Retinal pigment epithelial cell (primary cell): ENCODE measurements around the gene TMEM132C.

Experiments used
- DNase-seq: peaks from one replicate; pipeline ENCODE4 v3.0.0-alpha.2; 2010; ENCODE audit warnings: low read depth
- H3K4me3 ChIP-seq: 2 replicates; pipeline ENCODE4 v1.5.1; 2011; ENCODE audit warnings: mild to moderate bottlenecking, low read length, control low read depth, moderate library complexity
- CTCF ChIP-seq: conservative IDR thresholded peaks from 2 replicates; pipeline ENCODE4 v1.5.1; 2011; ENCODE audit warnings: low read depth, low read length, control low read depth, inconsistent platforms

The TMEM132C gene

GRCh38 chr12:128519426-128519825, 252.5 kb downstream of the TMEM132C start:
- DNase-seq: no peak
- no peak overlapping the region for H3K4me3 ChIP-seq
- TF ChIP-seq CTCF: no peak

- H3K4me3 ChIP-seq: no peak overlapping the region
These were observed 255.0 kb downstream of the TMEM132C start for GRCh38 chr12:128521981-128522380.

GRCh38 chr12:128524439-128524838, 257.5 kb downstream of the TMEM132C start:
- no peak for DNase-seq
- H3K4me3 ChIP-seq: no peak overlapping the region
- no peak for TF ChIP-seq CTCF

More at GRCh38 chr12:128521981-128522380, 255.0 kb downstream of the TMEM132C start:
- no peak for TF ChIP-seq CTCF
- DNase-seq: no peak

GRCh38 chr12:128531170-128531569, 264.2 kb downstream of the TMEM132C start:
- no peak for DNase-seq
- TF ChIP-seq CTCF: no peak

GRCh38 chr12:128534906-128535305, 267.9 kb downstream of the TMEM132C start:
- H3K4me3 ChIP-seq: no peak overlapping the region
- no peak for DNase-seq
- TF ChIP-seq CTCF: no peak

More at GRCh38 chr12:128531170-128531569, 264.2 kb downstream of the TMEM132C start:
- no peak overlapping the region for H3K4me3 ChIP-seq

GRCh38 chr12:128536810-128537209, 269.8 kb downstream of the TMEM132C start:
- no peak overlapping the region for H3K4me3 ChIP-seq
- TF ChIP-seq CTCF: no peak
- DNase-seq: no peak

- H3K4me3 ChIP-seq: no peak overlapping the region
- TF ChIP-seq CTCF: no peak
- no peak for DNase-seq
These were observed 270.7 kb downstream of the TMEM132C start for GRCh38 chr12:128537668-128538067.
